ENCODE results near the gene HHATL.

The HHATL gene

DNA sequence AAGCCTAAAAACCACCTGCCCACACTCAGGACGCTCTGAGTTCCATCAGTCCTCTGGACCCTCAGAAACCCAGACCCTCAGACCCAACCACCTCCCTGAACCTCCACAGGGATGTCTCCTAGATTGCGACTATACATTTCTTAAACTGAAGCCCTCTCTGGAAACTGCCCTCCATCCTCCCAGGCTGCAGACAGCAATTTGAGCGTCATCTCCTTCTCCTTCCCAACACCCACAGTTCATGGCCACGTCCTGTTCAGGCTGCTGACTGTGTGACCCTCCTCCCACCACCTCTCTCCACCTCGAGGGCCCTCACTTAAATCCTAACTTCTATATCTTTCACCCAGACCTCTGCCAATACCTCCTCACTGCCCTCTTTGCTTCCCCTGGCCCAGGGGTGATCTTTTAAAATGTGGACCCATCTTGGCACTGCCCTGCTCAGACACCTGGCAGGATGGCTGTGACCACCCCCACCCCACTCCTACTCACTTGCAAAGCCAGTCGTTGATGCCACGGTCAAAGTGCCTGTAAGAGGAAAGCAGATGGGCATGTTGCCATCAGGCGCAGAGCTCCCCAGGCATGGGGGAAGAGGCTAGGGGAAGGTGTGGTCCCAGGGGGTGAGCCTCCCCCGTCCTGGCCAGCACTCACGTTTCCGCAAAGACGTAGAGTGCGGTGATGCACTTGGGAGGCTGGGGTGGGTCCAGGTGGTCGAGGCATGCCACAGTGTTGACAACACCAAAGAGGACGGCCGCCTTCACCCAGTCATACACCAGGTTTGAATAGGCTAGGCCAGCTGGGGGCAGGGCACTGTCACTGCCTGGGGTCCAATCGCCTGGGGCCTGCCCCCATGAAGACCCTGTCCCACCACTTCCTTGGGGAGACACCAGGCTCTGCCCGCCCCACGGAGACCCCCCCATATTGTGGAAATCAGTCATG, 6.0 kb downstream of the HHATL start:
- DNase-seq: no peak

DNA sequence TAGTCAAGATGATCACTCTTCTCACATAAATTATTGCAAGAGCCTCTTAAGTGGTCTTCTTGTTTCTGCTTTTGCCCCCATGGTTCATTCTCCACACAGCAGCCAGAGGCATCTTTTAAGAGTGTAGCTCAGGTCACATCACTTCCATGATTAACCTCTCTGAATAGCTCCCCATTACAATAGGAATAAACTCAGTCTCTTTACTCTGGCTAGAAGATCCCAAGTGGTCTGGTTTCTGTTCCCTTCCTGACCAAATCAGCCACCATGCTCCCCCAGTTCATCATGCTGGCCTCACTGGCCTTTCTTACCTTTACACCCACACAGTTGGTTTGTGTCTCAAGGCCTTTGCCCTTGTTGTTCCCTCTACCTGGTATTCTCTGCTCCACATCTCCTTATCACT, 8.2 kb downstream of the HHATL start:
- no peak for DNase-seq

DNA sequence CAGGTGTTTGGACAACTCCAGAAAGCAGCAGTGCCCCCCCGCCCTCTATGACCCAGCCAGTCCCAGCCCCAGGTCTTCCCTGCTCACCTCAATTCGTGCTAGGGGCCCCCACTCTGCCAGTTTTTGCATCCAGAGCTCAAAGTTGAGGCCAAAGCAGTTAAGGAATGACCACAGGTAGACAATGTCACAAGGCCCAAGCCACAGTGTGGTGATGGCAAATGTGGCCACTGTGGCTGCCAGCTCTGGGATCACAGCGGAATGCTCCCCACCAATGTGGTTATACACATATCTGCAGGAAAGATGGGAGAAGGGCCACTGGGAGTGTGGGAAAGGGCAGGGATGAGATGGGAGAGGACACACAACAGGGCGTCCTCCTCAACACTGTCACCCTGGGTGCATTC, 9.1 kb downstream of the HHATL start:
- no peak for DNase-seq

DNA sequence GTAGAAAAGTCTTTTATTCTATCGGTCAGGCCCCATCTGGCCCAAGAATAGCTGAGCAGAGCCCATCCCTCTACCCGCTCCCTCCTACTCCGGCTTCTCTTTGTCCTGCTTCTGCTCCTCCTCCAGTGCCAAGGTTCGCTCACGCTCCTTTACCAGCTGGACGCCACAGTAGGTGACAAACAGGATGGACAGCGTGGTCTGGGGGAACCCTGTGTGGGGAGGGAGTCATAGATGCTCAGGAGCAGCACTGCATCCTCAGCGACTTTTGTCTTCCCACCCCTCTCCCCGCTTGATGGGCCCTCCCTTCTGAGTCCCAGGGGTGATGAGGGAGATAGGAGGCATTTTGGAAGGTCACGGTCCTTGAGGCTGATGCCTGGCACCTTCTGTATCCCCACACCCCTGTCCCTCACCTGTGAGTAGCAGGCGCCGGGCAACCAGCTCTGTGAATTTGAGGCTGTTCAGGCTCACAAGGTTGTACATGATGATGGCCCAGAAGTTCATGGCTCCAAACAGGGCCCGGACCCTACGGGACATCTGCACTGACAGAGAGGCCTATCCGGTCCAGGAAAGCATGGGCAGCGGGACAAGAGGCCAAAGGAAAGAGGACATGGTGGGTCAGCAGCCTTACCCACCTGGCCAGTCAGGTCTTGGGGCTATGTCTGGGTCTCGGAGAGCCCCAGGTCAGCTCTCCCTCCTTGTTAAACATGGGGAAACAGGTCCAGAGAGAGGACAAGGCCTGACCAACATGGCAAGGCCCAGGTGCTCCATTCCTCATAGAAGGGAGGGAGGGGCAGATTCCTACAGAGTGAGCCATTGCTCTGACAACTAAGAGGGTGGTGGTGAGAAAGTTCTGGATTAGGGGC, 9.7 kb downstream of the HHATL start:
- DNase-seq: no peak

DNA sequence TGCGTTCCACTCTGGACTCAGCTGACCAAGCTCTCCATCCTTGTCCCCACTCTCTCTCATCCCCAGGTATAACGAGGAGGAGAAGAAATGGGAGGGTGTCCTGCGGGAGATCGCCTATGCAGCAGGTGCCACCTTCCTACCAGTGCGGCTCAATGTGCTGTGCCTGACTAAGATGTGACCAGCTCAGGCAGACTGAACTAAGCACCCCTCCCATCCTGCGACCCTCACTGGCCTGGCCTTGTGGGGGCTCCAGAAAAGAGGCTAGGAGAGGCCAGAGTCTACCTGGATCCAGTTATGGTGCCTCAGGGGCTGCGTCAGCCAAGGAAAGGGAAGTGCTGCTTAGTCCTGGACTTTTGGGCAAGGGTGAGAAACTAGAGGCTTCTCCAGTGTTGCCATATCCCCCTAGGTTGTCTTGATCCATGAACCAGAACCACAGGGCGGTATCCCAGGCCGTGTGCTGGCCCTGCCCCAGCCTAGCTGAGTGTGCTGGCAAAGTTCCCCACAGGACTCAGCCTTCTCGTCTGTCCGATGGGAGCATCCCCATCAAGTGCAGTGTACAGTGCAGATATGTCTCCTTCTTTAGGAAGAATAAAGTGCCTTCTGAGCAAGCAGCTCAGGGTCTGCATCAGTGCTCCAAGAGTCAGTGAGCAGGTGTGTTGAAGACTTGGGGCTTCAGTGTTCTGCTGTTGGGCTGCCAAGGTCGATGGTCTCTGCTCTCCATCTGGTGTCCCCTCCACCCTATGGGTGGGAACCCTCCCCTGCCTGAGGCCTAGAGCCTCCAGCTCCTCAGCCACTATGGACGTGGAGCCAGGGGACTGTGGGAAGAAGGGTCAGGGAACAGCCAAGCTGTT, 10.6 kb downstream of the HHATL start:
- DNase-seq: no peak

DNA sequence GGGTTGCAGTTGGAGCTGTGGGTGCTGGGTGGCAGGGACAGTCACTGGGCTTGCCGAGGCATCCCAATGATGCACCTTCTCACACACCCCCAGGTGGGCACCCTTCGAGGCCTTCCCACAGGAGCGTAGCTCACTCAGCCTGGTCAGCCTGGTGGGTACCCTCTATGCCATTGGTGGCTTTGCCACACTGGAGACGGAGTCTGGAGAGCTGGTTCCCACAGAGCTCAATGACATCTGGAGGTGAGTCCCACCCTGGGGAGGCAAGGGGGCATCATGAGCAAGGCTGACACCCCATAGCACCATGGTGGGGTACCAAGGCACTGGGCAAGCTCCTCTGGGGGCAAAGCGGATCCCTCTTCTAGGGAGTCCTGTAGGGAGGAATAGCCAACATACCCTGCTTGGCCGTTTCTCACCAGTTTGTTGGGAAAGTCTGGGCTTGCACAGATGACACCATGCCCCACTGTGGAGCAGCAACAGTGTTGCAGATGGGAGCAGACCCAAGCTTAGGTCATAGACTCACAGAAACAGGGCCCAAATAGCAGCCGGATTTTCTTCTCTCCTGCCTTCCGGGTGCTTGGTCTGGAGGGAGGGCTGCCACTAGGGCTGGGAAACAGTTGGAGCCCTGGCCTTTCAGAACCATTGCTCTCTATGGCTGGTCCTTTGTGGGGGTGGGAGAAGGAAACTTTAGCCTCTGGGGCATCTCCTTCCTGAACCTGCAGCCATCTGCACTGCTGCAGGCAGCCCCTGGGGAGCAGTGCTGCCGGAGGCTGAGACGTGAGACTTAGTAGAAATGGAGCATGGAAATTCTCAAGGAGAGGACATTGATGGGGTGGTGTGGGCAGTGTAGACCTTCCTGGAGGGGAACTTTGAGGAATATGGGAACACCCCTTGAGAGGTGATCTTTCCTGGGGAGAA, 11.6 kb downstream of the HHATL start:
- DNase-seq: no peak

DNA sequence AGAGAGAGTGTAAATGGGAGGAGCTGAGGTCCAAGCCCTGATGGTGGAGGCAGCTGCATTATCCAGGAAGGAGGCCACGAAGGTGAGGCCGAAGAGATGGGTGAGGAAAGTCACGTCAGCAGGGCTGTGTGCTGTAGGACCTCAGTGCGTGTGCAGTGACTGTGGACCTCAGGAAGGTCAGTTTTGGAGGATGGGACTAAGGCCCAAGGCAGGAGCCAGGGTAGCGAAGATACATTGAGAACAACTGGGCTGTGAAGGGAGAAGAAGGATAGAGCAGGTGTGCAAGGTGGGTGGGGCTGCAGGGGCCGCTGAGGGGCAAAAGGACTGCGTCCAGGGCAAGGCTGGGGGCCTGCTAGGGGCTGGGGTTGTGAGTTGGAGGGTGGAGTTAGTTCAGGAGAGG, 12.4 kb downstream of the HHATL start:
- no peak for DNase-seq

DNA sequence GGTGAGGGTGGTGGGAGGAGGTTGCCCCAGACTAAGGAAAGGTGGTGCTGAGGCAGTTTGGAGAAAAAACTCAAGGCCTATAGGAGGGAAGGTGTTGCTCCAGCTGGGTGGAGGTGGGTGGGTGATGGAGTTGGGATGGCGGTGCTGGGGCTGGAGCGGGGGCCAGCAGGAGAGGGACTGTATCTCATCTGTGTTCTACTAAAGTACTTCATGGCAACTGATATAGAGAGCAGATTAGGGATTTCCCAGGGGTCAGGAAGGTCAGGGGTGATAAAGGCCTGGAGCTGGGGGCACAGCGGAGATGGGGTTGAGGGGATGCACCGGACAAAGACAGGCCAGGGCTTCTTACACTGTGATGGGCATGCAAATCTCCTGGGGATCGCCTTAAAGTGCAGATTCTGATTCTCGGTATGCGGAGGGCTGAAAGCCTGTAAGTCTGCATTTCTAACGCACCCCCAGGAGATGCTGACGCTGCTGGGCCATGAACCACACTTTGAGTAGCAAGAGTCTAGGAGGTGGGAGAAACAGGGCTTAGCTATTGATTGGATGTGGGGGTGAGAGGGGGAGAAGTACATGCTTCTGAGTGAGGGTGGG, 13.1 kb downstream of the HHATL start:
- no peak for DNase-seq

DNA sequence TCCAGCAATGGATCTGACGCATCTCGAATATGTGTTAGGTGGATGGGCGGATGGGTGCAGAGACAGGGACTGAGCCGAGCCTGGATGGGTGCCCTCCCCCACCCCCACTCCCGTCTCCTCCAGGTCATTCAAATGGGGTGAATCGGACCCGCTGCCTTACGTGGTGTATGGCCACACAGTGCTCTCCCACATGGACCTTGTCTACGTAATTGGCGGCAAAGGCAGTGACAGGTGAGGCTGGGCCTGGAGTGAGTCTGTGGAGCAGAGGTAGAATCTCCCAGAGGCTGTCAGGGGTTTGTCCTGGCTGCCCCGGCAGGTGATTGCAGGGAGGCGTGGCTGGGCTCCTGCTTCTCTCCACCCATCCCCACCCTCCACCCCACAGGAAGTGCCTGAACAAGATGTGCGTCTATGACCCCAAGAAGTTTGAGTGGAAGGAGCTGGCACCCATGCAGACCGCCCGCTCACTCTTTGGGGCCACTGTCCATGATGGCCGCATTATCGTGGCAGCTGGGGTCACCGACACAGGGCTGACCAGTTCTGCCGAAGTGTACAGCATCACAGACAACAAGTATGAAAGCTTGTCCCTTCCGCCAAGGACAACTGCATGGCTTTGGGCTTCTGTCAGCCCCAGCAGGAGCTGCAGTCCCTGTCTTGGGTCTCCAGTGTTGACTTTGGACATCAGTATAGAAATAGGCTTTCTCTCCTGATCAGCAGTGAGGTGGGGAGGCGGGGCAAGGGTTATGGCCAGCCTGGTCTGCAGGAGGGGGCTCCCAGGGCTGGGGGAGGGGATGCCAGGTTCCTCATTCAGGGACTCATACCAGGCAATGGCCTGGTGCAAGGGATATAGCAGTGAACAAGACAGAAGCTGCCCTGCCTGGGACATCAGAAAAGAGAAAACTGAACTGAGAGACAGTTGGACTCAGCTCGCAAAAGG, 13.8 kb downstream of the HHATL start:
- DNase-seq: peak; percentile 15

DNA sequence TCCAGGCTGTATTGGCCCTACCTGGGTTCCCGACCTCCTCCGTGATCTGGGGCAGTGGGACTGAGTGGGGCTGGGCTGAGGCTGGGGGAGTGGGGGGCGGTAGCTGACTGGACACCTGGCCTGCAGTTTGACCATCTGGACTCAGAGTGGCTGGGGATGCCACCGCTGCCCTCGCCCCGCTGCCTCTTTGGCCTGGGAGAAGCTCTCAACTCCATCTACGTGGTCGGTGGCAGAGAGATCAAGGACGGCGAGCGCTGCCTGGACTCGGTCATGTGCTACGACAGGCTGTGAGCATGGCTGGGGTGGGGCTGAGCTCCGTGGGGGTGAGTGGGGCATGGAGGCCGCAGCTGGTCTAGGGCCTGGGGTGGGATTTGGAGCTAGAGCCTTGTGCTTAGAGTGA, 14.6 kb downstream of the HHATL start:
- no peak for DNase-seq

DNA sequence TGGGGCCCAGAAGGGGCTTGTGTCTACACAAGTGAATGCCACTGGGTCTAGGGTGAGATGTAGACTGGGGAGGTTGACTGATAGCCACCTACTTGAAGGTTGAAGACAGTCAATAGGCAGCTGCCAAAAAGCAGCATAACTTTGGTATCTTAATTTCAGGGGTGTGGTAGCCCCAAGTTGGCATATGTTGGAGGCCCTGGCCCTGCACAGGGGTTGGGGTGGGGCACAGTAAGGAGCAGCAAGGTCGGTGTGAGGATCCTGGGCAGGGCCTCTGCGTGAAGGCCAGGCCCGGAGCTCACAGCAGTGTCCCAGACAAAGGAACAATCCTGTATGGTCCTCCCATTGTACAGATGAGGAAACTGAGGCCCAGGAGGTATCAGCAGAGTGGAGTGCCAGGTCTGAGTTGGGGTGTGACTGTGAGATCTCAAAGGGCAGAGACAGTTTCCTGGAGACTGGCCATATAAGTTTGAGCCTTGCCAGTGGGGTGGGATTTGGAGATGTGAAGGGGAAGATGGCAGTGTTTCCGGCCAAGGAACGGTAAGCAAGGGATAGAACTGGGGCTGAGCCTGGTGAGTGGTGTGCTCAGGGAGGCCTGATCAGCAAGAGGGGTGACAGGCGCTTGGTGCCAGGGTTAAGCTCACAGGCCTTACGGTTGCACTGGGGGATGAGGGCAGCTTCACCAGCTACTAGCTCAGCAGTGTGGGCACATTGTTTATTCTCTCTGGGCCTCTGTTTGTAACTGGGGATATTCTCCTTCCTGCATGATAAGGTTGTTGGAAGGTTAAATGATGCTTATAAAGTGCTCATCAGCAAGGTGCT, 15.6 kb downstream of the HHATL start:
- no peak for DNase-seq

DNA sequence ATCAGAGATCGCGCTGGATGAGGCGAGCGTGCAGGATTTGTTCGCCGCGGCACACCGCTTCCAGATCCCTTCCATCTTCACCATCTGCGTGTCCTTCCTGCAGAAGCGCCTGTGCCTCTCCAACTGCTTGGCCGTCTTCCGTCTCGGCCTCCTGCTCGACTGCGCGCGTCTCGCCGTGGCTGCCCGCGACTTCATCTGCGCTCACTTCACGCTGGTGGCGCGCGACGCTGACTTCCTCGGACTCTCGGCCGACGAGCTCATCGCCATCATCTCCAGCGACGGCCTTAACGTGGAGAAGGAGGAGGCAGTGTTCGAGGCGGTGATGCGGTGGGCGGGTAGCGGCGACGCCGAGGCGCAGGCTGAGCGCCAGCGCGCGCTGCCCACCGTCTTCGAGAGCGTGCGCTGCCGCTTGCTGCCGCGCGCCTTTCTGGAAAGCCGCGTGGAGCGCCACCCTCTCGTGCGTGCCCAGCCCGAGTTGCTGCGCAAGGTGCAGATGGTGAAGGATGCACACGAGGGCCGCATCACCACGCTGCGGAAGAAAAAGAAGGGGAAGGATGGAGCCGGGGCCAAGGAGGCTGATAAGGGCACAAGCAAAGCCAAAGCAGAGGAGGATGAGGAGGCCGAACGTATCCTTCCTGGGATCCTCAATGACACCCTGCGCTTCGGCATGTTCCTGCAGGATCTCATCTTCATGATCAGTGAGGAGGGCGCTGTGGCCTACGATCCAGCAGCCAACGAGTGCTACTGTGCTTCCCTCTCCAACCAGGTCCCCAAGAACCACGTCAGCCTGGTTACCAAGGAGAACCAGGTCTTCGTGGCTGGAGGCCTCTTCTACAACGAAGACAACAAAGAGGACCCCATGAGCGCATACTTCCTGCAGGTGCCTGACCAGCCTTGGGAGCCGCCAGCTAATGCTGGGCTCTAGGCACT, 16.4 kb downstream of the HHATL start:
- DNase-seq: no peak

DNA sequence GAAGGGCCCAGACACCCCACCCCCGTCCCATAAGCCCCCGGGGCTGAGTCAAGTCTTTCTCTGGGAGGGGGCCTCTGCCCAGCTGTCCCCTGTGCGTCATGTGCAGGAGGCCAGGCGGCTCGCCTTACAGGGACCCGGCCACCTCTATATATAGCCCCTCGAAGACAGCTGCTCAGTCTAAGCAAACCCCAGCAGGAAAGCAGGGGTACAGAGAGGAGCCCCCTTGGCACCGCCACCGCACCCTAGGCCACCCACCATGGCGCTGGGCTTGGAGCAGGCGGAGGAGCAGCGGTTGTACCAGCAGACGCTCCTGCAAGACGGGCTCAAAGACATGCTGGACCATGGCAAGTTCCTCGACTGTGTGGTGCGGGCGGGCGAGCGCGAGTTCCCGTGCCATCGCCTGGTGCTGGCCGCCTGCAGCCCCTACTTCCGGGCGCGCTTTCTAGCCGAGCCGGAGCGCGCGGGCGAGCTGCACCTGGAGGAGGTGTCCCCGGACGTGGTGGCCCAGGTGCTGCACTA, 17.2 kb downstream of the HHATL start, which contains the start of gene KLHL40:
Gene KLHL40, plus strand, starts transcription at position 175 of the 519 bp plus-strand sequence. Its CDS starts 82 bp downstream, at position 257.
- DNase-seq: no peak

DNA sequence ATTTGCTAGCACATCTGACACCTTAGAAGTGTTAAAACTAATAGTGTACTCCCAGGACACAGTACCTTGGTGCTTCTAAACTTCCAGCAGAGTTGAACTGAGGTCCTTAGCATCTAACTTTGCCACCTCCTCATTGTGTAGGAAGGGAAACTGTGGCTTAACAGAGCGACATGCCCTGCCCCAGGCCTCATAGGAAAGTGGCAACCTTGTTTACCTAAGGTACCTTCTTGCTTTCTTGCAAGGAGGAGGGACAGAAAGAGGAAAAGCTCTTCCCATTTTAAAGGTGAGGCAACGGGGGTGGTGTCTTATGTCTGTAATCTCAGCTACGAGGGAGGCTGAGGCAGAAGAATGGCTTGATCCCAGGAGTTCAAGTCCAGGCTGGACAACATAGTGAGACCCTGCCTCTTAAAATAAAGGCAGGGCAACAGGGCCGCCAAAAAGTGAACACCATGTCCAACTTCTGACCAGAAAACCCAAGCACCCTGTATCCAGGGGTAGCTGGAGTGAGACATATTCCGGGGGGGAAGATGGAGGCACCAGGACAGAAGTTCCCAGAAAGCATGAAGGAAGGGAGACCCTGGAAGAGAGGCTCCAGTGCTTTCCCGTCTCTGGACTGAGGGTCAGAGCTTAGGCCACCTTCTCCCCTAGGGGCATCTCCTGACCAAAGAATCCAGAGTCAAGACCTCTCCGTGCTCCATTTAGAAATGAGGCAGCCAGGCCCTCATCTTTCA, 17.8 kb downstream of the HHATL start:
- DNase-seq: no peak

DNA sequence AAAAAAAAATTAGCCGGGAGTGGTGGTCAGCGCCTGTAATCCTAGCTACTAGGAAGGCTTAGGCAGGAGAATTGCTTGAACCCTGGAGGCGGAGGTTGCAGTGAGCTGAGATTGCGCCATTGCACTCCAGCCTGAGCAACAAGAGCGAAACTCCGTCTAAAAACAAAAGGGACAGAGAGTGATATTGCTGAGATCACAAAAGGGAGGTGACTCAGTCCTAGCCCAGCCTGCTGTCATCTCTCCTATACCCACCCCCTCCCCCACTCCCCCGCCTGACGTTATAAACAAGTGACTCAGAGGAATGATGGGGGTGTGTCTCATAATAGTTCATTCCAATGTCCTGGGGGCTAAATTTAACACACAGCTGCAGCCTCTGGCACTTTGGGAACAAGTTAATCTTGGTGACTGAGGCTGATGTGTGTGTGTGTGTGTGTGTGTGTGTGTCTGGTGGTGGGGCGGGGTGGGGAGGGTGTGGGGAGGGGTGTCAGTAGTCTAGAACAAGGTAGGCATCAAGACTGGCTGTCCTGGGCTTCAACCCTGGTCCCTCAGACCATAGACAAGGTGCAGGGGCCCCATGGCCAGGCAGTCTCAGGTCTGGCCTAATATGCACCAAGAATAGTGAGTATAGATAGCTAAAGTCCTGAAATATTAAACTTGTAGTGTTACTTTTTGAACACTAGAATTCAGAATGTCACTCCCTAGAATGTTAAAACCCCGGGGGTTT, 18.6 kb downstream of the HHATL start:
- no peak for DNase-seq

DNA sequence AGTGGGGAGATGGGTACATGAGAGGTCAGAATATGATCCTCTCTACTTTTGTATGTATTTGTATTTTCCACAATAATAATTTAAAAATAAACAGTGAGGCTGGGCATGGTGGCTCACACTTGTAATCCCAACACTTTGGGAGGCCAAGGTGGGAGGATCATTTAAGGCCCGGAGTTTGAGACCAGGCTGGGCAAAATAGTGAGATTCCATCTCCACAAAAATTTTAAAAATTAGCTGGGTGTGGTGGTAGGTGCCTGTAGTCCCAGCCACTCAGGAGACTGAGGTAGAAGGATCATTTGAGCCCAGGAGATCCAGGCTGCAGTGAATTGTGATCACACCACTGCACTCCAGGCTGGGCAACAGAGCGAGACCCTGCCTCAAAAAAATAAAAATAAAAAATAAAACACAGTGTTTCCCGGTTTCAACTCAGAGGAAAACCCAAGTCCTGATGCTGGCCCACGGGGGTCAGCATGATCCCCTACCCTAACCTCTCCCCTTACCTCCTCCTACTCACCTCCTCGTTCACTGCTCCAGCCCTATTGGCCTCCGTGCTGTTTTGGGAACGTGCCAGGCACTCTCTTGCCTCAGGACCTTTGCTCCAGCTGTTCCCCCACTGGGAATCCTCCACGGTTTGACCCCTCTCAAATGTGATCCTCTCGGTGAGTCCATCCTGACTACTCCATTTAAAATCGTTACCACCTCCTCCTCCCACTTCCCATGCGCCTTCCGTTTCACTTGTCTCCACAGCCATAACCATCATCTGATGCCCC, 20.1 kb downstream of the HHATL start:
- DNase-seq: no peak
